Measurements from ENCODE around the gene MPRIP. TPM values are rescaled to one million over a fixed set of nuclear protein-coding genes. Genes with fewer than 3 reads are reported as not detected.

The MPRIP gene
- total and polyA plus RNA-seq, 2 of the 13 experiments (the other 11 are each of a cell fraction or from before 2014, with no cell fraction given), result 50.2 to 52.4 TPM

GRCh38 chr17:17191346-17191792 is 149.1 kb downstream of the MPRIP start:
- POLR2A ChIA-PET, result no interaction called here
- DNase-seq (ENCODE audit: low spot score) (no peak), FAIRE-seq (no peak), ATAC-seq (no peak)
- no peak overlapping the region for H3K4me3 ChIP-seq (replicated peaks in 1 of 3; ENCODE audit: insufficient read depth in 1 of 3, low read depth in 2 of 3, low read length in 3 of 3)
- H3K27me3 ChIP-seq (ENCODE audit: control insufficient read depth in 1 of 2, insufficient read depth in 2 of 2, low read length in 2 of 2), result no peaks in the 10 kb centered on the region
- H3K4me1 ChIP-seq (ENCODE audit: insufficient read depth, low read length), result peaks cover 28% of the 10 kb centered on the region
- no peak overlapping the region for H3K27ac ChIP-seq (ENCODE audit: extremely low read length, insufficient read depth, low read length)
- no peaks in the 10 kb centered on the region for H3K79me2 ChIP-seq (ENCODE audit: insufficient read depth, low read length)
- peaks cover 0 to 3% of the 10 kb centered on the region in 2 experiments; a peak in 3 of 5 replicates for H3K36me3 ChIP-seq (replicated peaks in 1 of 2; ENCODE audit: control insufficient read depth in 1 of 2, insufficient read depth in 2 of 2, low read length in 2 of 2)
- no peak overlapping the region for H3K9ac ChIP-seq (ENCODE audit: insufficient read depth, low read depth, low read length)
- no TSS peak for BruUV-seq (replicated peaks)
- no peaks in the 10 kb centered on the region for H3K9me3 ChIP-seq (ENCODE audit: low read length)
- WGBS (ENCODE audit: low lambda C conversion rate), result 97% methylated on average over 11 of the region's 11 CpGs
- in situ Hi-C loops (cut with HindIII; ENCODE audit: extremely low pct_ligation_motif_present, low pct_unique_long_range_greater_than_20kb) (no loop called here), intact Hi-C loops (cut with micrococcal nuclease; ENCODE audit: unreplicated experiment) (no loop called here)
- TF ChIP-seq NFRKB (IDR thresholded peaks at IDR 0.05) (no peak), ARNTL (CRISPR knock-in tag; IDR thresholded peaks at IDR 0.05) (no peak), DPF2 (CRISPR knock-in tag; IDR thresholded peaks at IDR 0.05; ENCODE audit: borderline replicate concordance, low read depth) (no peak), ZNF616 (CRISPR knock-in tag; IDR thresholded peaks at IDR 0.05; ENCODE audit: low read depth) (no peak), TFDP1 (CRISPR knock-in tag; IDR thresholded peaks at IDR 0.05; ENCODE audit: borderline replicate concordance) (no peak), SMAD3 (CRISPR knock-in tag; IDR thresholded peaks at IDR 0.05) (no peak), ZNF780A (CRISPR knock-in tag; IDR thresholded peaks at IDR 0.05) (no peak), ZNF530 (CRISPR knock-in tag; IDR thresholded peaks at IDR 0.05; ENCODE audit: low read depth) (no peak)
- no peak overlapping the region for H2AFZ ChIP-seq (ENCODE audit: low read length)
- CTCF ChIA-PET (ENCODE audit: low intra/inter-chr PET ratio, low total read pairs), result no interaction called here
- H3K4me2 ChIP-seq (ENCODE audit: low read depth, low read length), result no peak overlapping the region
- H4K20me1 ChIP-seq (ENCODE audit: insufficient read depth, low read length), result no peaks in the 10 kb centered on the region

GRCh38 chr17:17191961-17192381 is 149.7 kb downstream of the MPRIP start:
- DNase-seq (ENCODE audit: low spot score) (no peak), FAIRE-seq (no peak), ATAC-seq (no peak)
- Histone ChIP-seq H3K36me3 (replicated peaks in 1 of 2; ENCODE audit: control insufficient read depth in 1 of 2, insufficient read depth in 2 of 2, low read length in 2 of 2) (peaks cover 0 to 3% of the 10 kb centered on the region in 2 experiments; a peak in 3 of 5 replicates), H2AFZ (ENCODE audit: low read length) (no peak overlapping the region), H3K4me3 (replicated peaks in 1 of 3; ENCODE audit: insufficient read depth in 1 of 3, low read depth in 2 of 3, low read length in 3 of 3) (no peak overlapping the region), H3K9ac (ENCODE audit: insufficient read depth, low read depth, low read length) (no peak overlapping the region), H3K27me3 (ENCODE audit: control insufficient read depth in 1 of 2, insufficient read depth in 2 of 2, low read length in 2 of 2) (no peaks in the 10 kb centered on the region), H3K4me1 (ENCODE audit: insufficient read depth, low read length) (peaks cover 28% of the 10 kb centered on the region), H4K20me1 (ENCODE audit: insufficient read depth, low read length) (no peaks in the 10 kb centered on the region), H3K79me2 (ENCODE audit: insufficient read depth, low read length) (no peaks in the 10 kb centered on the region), H3K27ac (ENCODE audit: extremely low read length, insufficient read depth, low read length) (no peak overlapping the region), H3K4me2 (ENCODE audit: low read depth, low read length) (no peak overlapping the region), H3K9me3 (ENCODE audit: low read length) (no peaks in the 10 kb centered on the region)
- ChIA-PET POLR2A (no interaction called here), CTCF (ENCODE audit: low intra/inter-chr PET ratio, low total read pairs) (no interaction called here)
- in situ Hi-C loops (cut with HindIII; ENCODE audit: extremely low pct_ligation_motif_present, low pct_unique_long_range_greater_than_20kb), result no loop called here
- 84% methylated on average over 10 of the region's 10 CpGs for WGBS (ENCODE audit: low lambda C conversion rate)
- BruUV-seq (replicated peaks), result no TSS peak
- intact Hi-C loops (cut with micrococcal nuclease; ENCODE audit: unreplicated experiment), result no loop called here
- no peak for TF ChIP-seq KDM6A (CRISPR knock-in tag; IDR thresholded peaks at IDR 0.05; ENCODE audit: low read depth)
- no peak for TF ChIP-seq MXI1 (IDR thresholded peaks at IDR 0.05; ENCODE audit: borderline replicate concordance, low read depth, low read length)
- TF ChIP-seq AGO1 (IDR thresholded peaks at IDR 0.05; ENCODE audit: low read depth, low read length, poor library complexity, severe bottlenecking), result no peak
- no peak for TF ChIP-seq SP140L (CRISPR knock-in tag; IDR thresholded peaks at IDR 0.05; ENCODE audit: borderline replicate concordance)
- no peak for TF ChIP-seq IKZF1 (IDR thresholded peaks at IDR 0.05)
- no peak for TF ChIP-seq ATF5 (CRISPR knock-in tag; IDR thresholded peaks at IDR 0.05; ENCODE audit: low read depth)
- TF ChIP-seq ZFP90 (CRISPR knock-in tag; IDR thresholded peaks at IDR 0.05; ENCODE audit: borderline replicate concordance), result no peak
- TF ChIP-seq PBX2 (CRISPR knock-in tag; IDR thresholded peaks at IDR 0.05), result no peak
